Spleen (tissue), 11 donors: ENCODE measurements around the gene GINS2. TPM values are rescaled to one million over a fixed set of nuclear protein-coding genes. Genes with fewer than 3 reads are reported as not detected.
A peak's percentile ranks its signal among the peaks of the same experiment; 100 is the strongest.

Experiments
- DNase-seq: peaks from one replicate; pipeline ENCODE4 v3.0.0-alpha.2; 2020
- H3K27ac ChIP-seq, 8 donors: fragments of 200-600 bp; sonication (generic) in 7 of 8; 1 replicate in 4 of 8; 2 replicates in 4 of 8; pipeline versions ENCODE4 v1.5.0 to v1.8.0; 2016 to 2021; ENCODE audit warnings: inconsistent platforms in 4 of 8, mild to moderate bottlenecking in 4 of 8, moderate library complexity in 1 of 8
- H3K27me3 ChIP-seq, 7 donors: fragments of 200-600 bp; sonication (generic) in 6 of 7; replicated peaks in 1 of 7; 1 replicate in 4 of 7; 2 replicates in 3 of 7; pipeline versions ENCODE4 v1.5.0 to v1.8.0; 2016 to 2021; ENCODE audit warnings: inconsistent platforms in 3 of 7, mild to moderate bottlenecking in 1 of 7
- H3K36me3 ChIP-seq, 6 donors: fragments of 200-600 bp; sonication (generic) in 5 of 6; 1 replicate in 4 of 6; 2 replicates in 2 of 6; pipeline versions ENCODE4 v1.5.0 to v1.8.0; 2016 to 2021; ENCODE audit warnings: inconsistent platforms in 2 of 6
- H3K4me1 ChIP-seq, 6 donors: fragments of 200-600 bp; sonication (generic) in 5 of 6; 1 replicate in 3 of 6; 2 replicates in 3 of 6; pipeline versions ENCODE4 v1.5.0 to v1.8.0; 2016 to 2021; ENCODE audit warnings: inconsistent platforms in 3 of 6
- H3K4me3 ChIP-seq, 8 donors: fragments of 200-600 bp; sonication (generic) in 7 of 8; 1 replicate in 4 of 8; 2 replicates in 4 of 8; pipeline versions ENCODE4 v1.5.0 to v1.8.0; 2016 to 2021; ENCODE audit warnings: inconsistent platforms in 4 of 8, mild to moderate bottlenecking in 4 of 8, moderate library complexity in 2 of 8
- H3K9me3 ChIP-seq, 8 donors: fragments of 200-600 bp; sonication (generic) in 7 of 8; 1 replicate in 4 of 8; 2 replicates in 4 of 8; pipeline versions ENCODE4 v1.5.0 to v1.8.0; 2016 to 2021; ENCODE audit warnings: inconsistent platforms in 4 of 8
- CTCF ChIP-seq, 11 experiments: fragments of 200-600 bp in 7 of 11; fragments of 450-650 bp in 4 of 11; sonication (generic) in 4 of 11; IDR thresholded peaks in 8 of 11; conservative IDR thresholded peaks in 3 of 11; 1 replicate in 7 of 11; 2 replicates in 4 of 11; pipeline versions ENCODE4 v1.4.0 to v1.8.0; 2016 to 2021; ENCODE audit warnings: antibody characterized with exemption in 11 of 11, inconsistent platforms in 4 of 11, mild to moderate bottlenecking in 1 of 11
- POLR2A ChIP-seq, 3 donors: fragments of 450-650 bp; IDR thresholded peaks; one replicate each; pipeline ENCODE4 v1.5.1; 2017; ENCODE audit warnings: antibody characterized with exemption in 3 of 3, mild to moderate bottlenecking in 1 of 3
- POLR2AphosphoS5 ChIP-seq, 3 donors: sonication (generic); formaldehyde crosslinking; IDR thresholded peaks; one replicate each; pipeline ENCODE4 v1.5.1; 2017; ENCODE audit warnings: antibody characterized with exemption in 3 of 3
- whole genome bisulfite sequencing, 5 donors: extraction: QIAGEN DNeasy Blood & Tissue Kit in 3 of 5; methylation state at CpG; one replicate each; pipeline versions ENCODE4 v1.1.5 to v1.1.7; 2013 to 2018; 5-methylcytosine and 5-hydroxymethylcytosine counted together
- intact Hi-C: fragments of 100-400 bp; cut with DNase I; formaldehyde crosslinking; loops from one replicate; pipeline ENCODE4 v1.15.0; 2023; ENCODE audit warnings: low total_unique reads
- polyA plus RNA-seq, 3 donors: library from polyadenylated mRNA; stranded (reverse); fragments of 200-250 nt; gene quantifications; one replicate each; pipeline ENCODE4 v1.2.1, GENCODE V29; 2013
- total RNA-seq, 7 donors: library from RNA; depleted of rRNA in 3 of 7; stranded (reverse); fragments of >200 nt in 3 of 7; fragmentation: NEBNext Ultra II Directional in 4 of 7; extraction: Animal tissue kit (Norgen Biotek cat#: 25700) in 4 of 7; gene quantifications; one replicate each; pipeline versions ENCODE4 v1.1.0 to v1.2.1, GENCODE V29; 2016 to 2021
- donor health status: healthy with polysubstance abuse.
- donor health status: DM: no; HTN: no; CAD: no; lungs with moderate emphysema.
- donor health status: DM: no; HTN: no; CAD: no.
- donor health status: Bipolar disorder and iron deficiency.
- donor health status: healthy.
- donor health status: DM: no; HTN: no; CAD: no.
- donor health status: DM: yes; HTN: yes; CAD: no.

The GINS2 gene
- total and polyA plus RNA-seq, 10 donors: 1.0 to 7.0 (median 2.3) TPM

- no peak for DNase-seq
- Histone ChIP-seq H3K4me1 (peaks cover 0 to 51% (median 17%) of the 10 kb centered on the region in 6 donors), H3K36me3 (peaks cover 0 to 78% (median 18%) of the 10 kb centered on the region in 6 donors), H3K27ac (no peak overlapping the region), H3K9me3 (no peaks in the 10 kb centered on the region), H3K27me3 (no peaks in the 10 kb centered on the region), H3K4me3 (no peak overlapping the region)
- TF ChIP-seq POLR2AphosphoS5 (IDR thresholded peaks at IDR 0.05): peak in 1 of 3 donors; percentile 9
- no peak for TF ChIP-seq CTCF (IDR thresholded peaks at IDR 0.05 in 8 of 11, conservative IDR thresholded peaks at IDR 0.05 in 3 of 11)
- TF ChIP-seq POLR2A (IDR thresholded peaks at IDR 0.05): no peak
- 90 to 94% (median 91%) methylated on average over 23 to 26 of the region's 26 CpGs for WGBS, 5 donors
- intact Hi-C loops: no loop called here
These were observed 40.6 kb downstream of the GINS2 start for GRCh38 chr16:85648070-85648714.

- no peak overlapping the region for H3K4me3 ChIP-seq
- TF ChIP-seq CTCF (IDR thresholded peaks at IDR 0.05 in 8 of 11, conservative IDR thresholded peaks at IDR 0.05 in 3 of 11) (no peak), POLR2A (IDR thresholded peaks at IDR 0.05) (no peak), POLR2AphosphoS5 (IDR thresholded peaks at IDR 0.05) (no peak)
- peaks cover 0 to 51% (median 18%) of the 10 kb centered on the region in 6 donors for H3K4me1 ChIP-seq
- peaks cover 0 to 79% (median 18%) of the 10 kb centered on the region in 6 donors for H3K36me3 ChIP-seq
- H3K27me3 ChIP-seq: no peaks in the 10 kb centered on the region
- no peak for DNase-seq
- intact Hi-C loops: no loop called here
- no peaks in the 10 kb centered on the region for H3K9me3 ChIP-seq
- 93 to 96% (median 95%) methylated on average over 15 of the region's 15 CpGs for WGBS, 5 donors
- H3K27ac ChIP-seq: no peak overlapping the region
These were observed 41.8 kb downstream of the GINS2 start for GRCh38 chr16:85646976-85647375.

GRCh38 chr16:85646358-85646907, 42.3 kb downstream of the GINS2 start:
- H3K36me3 ChIP-seq: peaks cover 0 to 77% (median 18%) of the 10 kb centered on the region in 6 donors
- DNase-seq: no peak
- no peaks in the 10 kb centered on the region for H3K9me3 ChIP-seq
- TF ChIP-seq POLR2A (IDR thresholded peaks at IDR 0.05): no peak
- no peak for TF ChIP-seq CTCF (IDR thresholded peaks at IDR 0.05 in 8 of 11, conservative IDR thresholded peaks at IDR 0.05 in 3 of 11)
- TF ChIP-seq POLR2AphosphoS5 (IDR thresholded peaks at IDR 0.05): peak in 1 of 3 donors; percentile 14
- no peak overlapping the region for H3K27ac ChIP-seq
- peaks cover 0 to 51% (median 18%) of the 10 kb centered on the region in 6 donors for H3K4me1 ChIP-seq
- H3K27me3 ChIP-seq: no peaks in the 10 kb centered on the region
- WGBS, 5 donors: 81 to 92% (median 88%) methylated on average over 2 to 17 of the region's 17 CpGs
- intact Hi-C loops: no loop called here
- no peak overlapping the region for H3K4me3 ChIP-seq

- peaks cover 0 to 52% (median 18%) of the 10 kb centered on the region in 6 donors for H3K4me1 ChIP-seq
- H3K4me3 ChIP-seq: no peak overlapping the region
- no peak for TF ChIP-seq POLR2A (IDR thresholded peaks at IDR 0.05)
- peak in 1 of 3 donors; percentile 19 for TF ChIP-seq POLR2AphosphoS5 (IDR thresholded peaks at IDR 0.05)
- no peak for TF ChIP-seq CTCF (IDR thresholded peaks at IDR 0.05 in 8 of 11, conservative IDR thresholded peaks at IDR 0.05 in 3 of 11)
- H3K36me3 ChIP-seq: peaks cover 0 to 78% (median 14%) of the 10 kb centered on the region in 6 donors
- H3K27ac ChIP-seq: no peak overlapping the region
- no peak for DNase-seq
- H3K27me3 ChIP-seq: no peaks in the 10 kb centered on the region
- intact Hi-C loops: no loop called here
- no peaks in the 10 kb centered on the region for H3K9me3 ChIP-seq
- 75 to 88% (median 80%) methylated on average over 12 to 19 of the region's 19 CpGs for WGBS, 5 donors
These were observed 43.6 kb downstream of the GINS2 start for GRCh38 chr16:85645021-85645589.
